ENCODE measurements around the gene PDILT. TPM values are rescaled to one million over a fixed set of nuclear protein-coding genes. Genes with fewer than 3 reads are reported as not detected.

PDILT gene
- total and polyA plus RNA-seq, 9 donors = not detected

- Histone ChIP-seq H3K36me3 (no peaks in the 10 kb centered on the region), H3K4me3 (no peak overlapping the region), H3K27ac (no peak overlapping the region), H3K27me3 (no peaks in the 10 kb centered on the region), H3K4me1 (ENCODE audit: insufficient read depth) (peaks cover 5% of the 10 kb centered on the region), H3K9me3 (no peaks in the 10 kb centered on the region)
- intact Hi-C loops (cut with DNase I) = no loop called here
- TF ChIP-seq CTCF (IDR thresholded peaks at IDR 0.05) (no peak), POLR2A (IDR thresholded peaks at IDR 0.05) (no peak), EP300 (IDR thresholded peaks at IDR 0.05) (no peak)
- 70 to 78% (median 77%) methylated on average over 6 of the region's 6 CpGs for WGBS, 3 donors
- DNase-seq = no peak
Observed at GRCh38 chr16:20349615-20350014, 54.9 kb downstream of the PDILT start.

- peaks cover 5% of the 10 kb centered on the region for H3K4me1 ChIP-seq (ENCODE audit: insufficient read depth)
- DNase-seq = no peak
- no peak overlapping the region for H3K27ac ChIP-seq
- H3K27me3 ChIP-seq = no peaks in the 10 kb centered on the region
- H3K36me3 ChIP-seq = no peaks in the 10 kb centered on the region
- TF ChIP-seq CTCF (IDR thresholded peaks at IDR 0.05) (no peak), POLR2A (IDR thresholded peaks at IDR 0.05) (no peak), EP300 (IDR thresholded peaks at IDR 0.05) (no peak)
- H3K4me3 ChIP-seq = no peak overlapping the region
- H3K9me3 ChIP-seq = no peaks in the 10 kb centered on the region
- intact Hi-C loops (cut with DNase I) = no loop called here
- 21 to 36% (median 26%) methylated on average over 48 to 77 of the region's 77 CpGs for WGBS, 3 donors
Observed at GRCh38 chr16:20348365-20349185, 56.0 kb downstream of the PDILT start.

GRCh38 chr16:20347666-20348364, 56.7 kb downstream of the PDILT start:
- TF ChIP-seq CTCF (IDR thresholded peaks at IDR 0.05) (no peak), POLR2A (IDR thresholded peaks at IDR 0.05) (no peak), EP300 (IDR thresholded peaks at IDR 0.05) (no peak)
- Histone ChIP-seq H3K27ac (no peak overlapping the region), H3K27me3 (no peaks in the 10 kb centered on the region), H3K4me1 (ENCODE audit: insufficient read depth) (peaks cover 5% of the 10 kb centered on the region), H3K9me3 (no peaks in the 10 kb centered on the region), H3K4me3 (no peak overlapping the region), H3K36me3 (no peaks in the 10 kb centered on the region)
- intact Hi-C loops (cut with DNase I) = no loop called here
- DNase-seq = no peak
- WGBS, 3 donors = 54 to 63% (median 59%) methylated on average over 12 of the region's 12 CpGs

GRCh38 chr16:20344611-20345010, 59.9 kb downstream of the PDILT start:
- no peaks in the 10 kb centered on the region for H3K9me3 ChIP-seq
- peaks cover 5% of the 10 kb centered on the region for H3K4me1 ChIP-seq (ENCODE audit: insufficient read depth)
- intact Hi-C loops (cut with DNase I) = no loop called here
- no peaks in the 10 kb centered on the region for H3K36me3 ChIP-seq
- no peak overlapping the region for H3K4me3 ChIP-seq
- no peaks in the 10 kb centered on the region for H3K27me3 ChIP-seq
- no peak for DNase-seq
- TF ChIP-seq CTCF (IDR thresholded peaks at IDR 0.05) (no peak), POLR2A (IDR thresholded peaks at IDR 0.05) (no peak), EP300 (IDR thresholded peaks at IDR 0.05) (no peak)
- H3K27ac ChIP-seq = no peak overlapping the region
- 68 to 74% (median 72%) methylated on average over 5 of the region's 5 CpGs for WGBS, 3 donors
